HEK293T (cell line): ENCODE measurements around the gene B4GALT5.

Experiments
- FOXM1 ChIP-seq: fragments of 450-650 bp; IDR thresholded peaks from 2 replicates; pipeline ENCODE4 v1.6.1; 2017; ENCODE audit warnings: mild to moderate bottlenecking, borderline replicate concordance
- SUZ12 ChIP-seq: fragments of 450-650 bp; IDR thresholded peaks from 2 replicates; pipeline ENCODE4 v1.6.1; 2016; ENCODE audit warnings: mild to moderate bottlenecking

GRCh38 chr20:49712118-49712517 is 1.6 kb downstream of the B4GALT5 start:
- TF ChIP-seq SUZ12, result no peak
- no peak for TF ChIP-seq FOXM1
